Left kidney (tissue), 2 donors: ENCODE data around the gene SYK. TPM values are rescaled to one million over a fixed set of nuclear protein-coding genes. Genes with fewer than 3 reads are reported as not detected.

Experiments used
- DNase-seq: peaks from one replicate; pipeline ENCODE4 v3.0.0-alpha.2; 2013
- polyA plus RNA-seq: library from polyadenylated mRNA; unstranded; fragments of 120-200 nt; gene quantifications from one replicate; pipeline ENCODE4 v1.2.1, GENCODE V29; 2013; ENCODE audit not compliant: insufficient read length

The SYK gene
- polyA plus RNA-seq, 1 donor, result 26.2 TPM

DNA sequence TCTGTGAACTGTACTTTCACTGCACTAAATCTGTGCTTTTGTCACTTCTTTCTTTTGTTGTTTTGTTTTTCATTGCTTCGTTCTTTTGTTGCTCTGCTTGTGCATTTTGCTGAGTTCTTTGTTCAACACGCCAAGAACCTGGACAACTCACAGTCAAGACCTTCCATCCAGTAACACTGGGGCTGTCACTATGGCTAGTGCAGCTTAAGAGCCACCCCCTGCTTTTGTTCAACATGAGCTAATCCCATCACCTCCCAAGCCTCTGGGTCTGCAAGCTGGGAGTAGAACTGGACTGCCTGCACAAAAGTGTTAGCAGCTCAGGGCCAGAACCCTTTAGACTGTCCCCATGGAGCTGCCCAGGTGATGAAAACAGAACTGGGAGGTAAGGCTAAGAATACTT, 143.7 kb downstream of the SYK start:
- no peak for DNase-seq

DNA sequence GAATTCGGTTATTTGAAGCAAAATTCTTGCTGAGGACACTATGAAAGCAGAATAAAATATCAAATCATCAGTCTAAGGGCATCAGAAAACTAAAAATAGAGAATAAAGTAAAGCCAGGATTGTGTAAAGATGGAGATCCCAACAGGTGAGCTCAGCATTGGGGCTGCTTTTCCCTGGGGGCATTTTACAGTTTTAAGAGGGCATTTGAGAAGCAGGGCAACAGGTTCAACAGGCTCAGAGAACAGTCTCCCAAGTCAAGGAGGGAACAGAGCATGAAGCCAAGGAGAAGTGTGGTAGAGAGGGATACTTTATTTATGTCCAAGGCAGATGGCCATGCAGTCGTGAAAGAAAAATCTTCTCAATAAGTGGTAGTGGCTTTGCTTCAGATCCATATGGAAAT, 145.4 kb downstream of the SYK start:
- no peak for DNase-seq

Other genes with a start within 250 kb of the SYK start
- gene DIRAS2, start 159.0 kb upstream of the SYK start, polyA plus RNA-seq, result 5.2 TPM